CD14-positive monocyte (primary cell): ENCODE measurements around the gene CAPS. TPM values are rescaled to one million over a fixed set of nuclear protein-coding genes. Genes with fewer than 3 reads are reported as not detected.
A peak's percentile ranks its signal among the peaks of the same experiment; 100 is the strongest.

Experiments
- DNase-seq, 3 donors: peaks; one replicate each; pipeline ENCODE4 v3.0.0-alpha.2; 2011 to 2022
- H2AFZ ChIP-seq: 2 replicates; pipeline ENCODE4 v1.6.0; 2012; ENCODE audit warnings: mild to moderate bottlenecking, low read depth, low read length, inconsistent platforms; ENCODE audit not compliant: insufficient read depth, poor library complexity, severe bottlenecking
- H3K27ac ChIP-seq, 2 donors: 1 replicate in 1 of 2; 2 replicates in 1 of 2; pipeline ENCODE4 v1.5.1; 2012 to 2013; ENCODE audit warnings: low read length in 2 of 2, control low read depth in 1 of 2, inconsistent platforms in 1 of 2, low read depth in 1 of 2, mild to moderate bottlenecking in 1 of 2
- H3K27me3 ChIP-seq, 2 donors: one replicate each; pipeline versions ENCODE4 v1.6.0 to v1.6.1; 2011 to 2013; ENCODE audit warnings: low read length in 2 of 2; ENCODE audit not compliant: control insufficient read depth in 2 of 2, insufficient read depth in 2 of 2
- H3K36me3 ChIP-seq, 2 donors: replicated peaks in 1 of 2; 1 replicate in 1 of 2; 2 replicates in 1 of 2; pipeline versions ENCODE4 v1.5.1 to v1.6.1; 2012 to 2013; ENCODE audit warnings: low read length in 2 of 2, control low read depth in 1 of 2, inconsistent platforms in 1 of 2, mild to moderate bottlenecking in 1 of 2; ENCODE audit not compliant: insufficient read depth in 2 of 2, control insufficient read depth in 1 of 2
- H3K4me1 ChIP-seq, 2 donors: 1 replicate in 1 of 2; 2 replicates in 1 of 2; pipeline versions ENCODE4 v1.5.1 to v1.6.1; 2012 to 2013; ENCODE audit warnings: low read length in 2 of 2, control low read depth in 1 of 2, inconsistent platforms in 1 of 2, mild to moderate bottlenecking in 1 of 2, moderate library complexity in 1 of 2; ENCODE audit not compliant: insufficient read depth in 2 of 2, control insufficient read depth in 1 of 2
- H3K4me2 ChIP-seq: replicated peaks from 2 replicates; pipeline ENCODE3; 2012; ENCODE audit warnings: low read length, moderate library complexity, mild to moderate bottlenecking; ENCODE audit not compliant: poor library complexity, severe bottlenecking; ENCODE audit errors: extremely low read depth
- H3K4me3 ChIP-seq, 3 experiments: fragments of 200-600 bp in 1 of 3; sonication (generic) in 1 of 3; replicated peaks in 1 of 3; 1 replicate in 2 of 3; 2 replicates in 1 of 3; pipeline ENCODE4 v1.5.1; 2011 to 2013; ENCODE audit warnings: low read length in 3 of 3, mild to moderate bottlenecking in 3 of 3, control low read depth in 2 of 3, low read depth in 2 of 3, inconsistent platforms in 1 of 3, moderate library complexity in 1 of 3
- H3K79me2 ChIP-seq: 2 replicates; pipeline ENCODE4 v1.6.0; 2012; ENCODE audit warnings: mild to moderate bottlenecking, control low read depth, inconsistent platforms, low read length, moderate library complexity; ENCODE audit not compliant: insufficient read depth
- H3K9ac ChIP-seq: 2 replicates; pipeline ENCODE4 v1.6.0; 2017; ENCODE audit warnings: low read length, mild to moderate bottlenecking; ENCODE audit not compliant: insufficient read depth, poor library complexity, severe bottlenecking
- H3K9me3 ChIP-seq, 2 donors: replicated peaks in 1 of 2; 1 replicate in 1 of 2; 2 replicates in 1 of 2; pipeline versions ENCODE4 v1.5.1 to v1.6.1; 2012 to 2013; ENCODE audit warnings: low read length in 2 of 2, control low read depth in 1 of 2; ENCODE audit not compliant: control insufficient read depth in 1 of 2, insufficient read depth in 1 of 2
- H4K20me1 ChIP-seq: 2 replicates; pipeline ENCODE4 v1.6.0; 2012; ENCODE audit warnings: mild to moderate bottlenecking, low read length, control low read depth, moderate library complexity; ENCODE audit not compliant: insufficient read depth
- H3K27ac Mint-ChIP-seq, 7 donors: one replicate each; pipeline ENCODE4 v1.8.0; 2020; ENCODE audit warnings: mild to moderate bottlenecking in 7 of 7, mixed read lengths in 7 of 7, moderate library complexity in 6 of 7, inconsistent platforms in 2 of 7
- H3K27me3 Mint-ChIP-seq, 3 donors: one replicate each; pipeline ENCODE4 v1.8.0; 2021 to 2022; ENCODE audit warnings: low read depth in 3 of 3, mild to moderate bottlenecking in 3 of 3, mixed read lengths in 3 of 3, moderate library complexity in 3 of 3, inconsistent platforms in 1 of 3
- H3K36me3 Mint-ChIP-seq, 2 donors: one replicate each; pipeline ENCODE4 v1.8.0; 2020; ENCODE audit warnings: mixed read lengths in 2 of 2, inconsistent platforms in 1 of 2, mild to moderate bottlenecking in 1 of 2
- H3K4me1 Mint-ChIP-seq: one replicate; pipeline ENCODE4 v1.8.0; 2020; ENCODE audit warnings: mild to moderate bottlenecking, mixed read lengths
- H3K4me3 Mint-ChIP-seq, 2 donors: one replicate each; pipeline ENCODE4 v1.8.0; 2020; ENCODE audit warnings: mild to moderate bottlenecking in 2 of 2, mixed read lengths in 2 of 2, moderate library complexity in 1 of 2
- H3K9me3 Mint-ChIP-seq, 7 donors: one replicate each; pipeline ENCODE4 v1.8.0; 2020 to 2022; ENCODE audit warnings: mixed read lengths in 7 of 7, mild to moderate bottlenecking in 6 of 7, moderate library complexity in 6 of 7, inconsistent platforms in 2 of 7
- CTCF ChIP-seq: fragments of 200-600 bp; IDR thresholded peaks from one replicate; pipeline ENCODE4 v1.8.0; 2022; ENCODE audit warnings: antibody characterized with exemption, mild to moderate bottlenecking
- WGBS: methylation state at CpG from one replicate; pipeline ENCODE4 v1.1.5; 2013; ENCODE audit warnings: missing lambda C conversion rate; ENCODE audit not compliant: insufficient coverage; 5-methylcytosine and 5-hydroxymethylcytosine counted together
- intact Hi-C, 2 donors: fragments of 100-400 bp; cut with micrococcal nuclease; formaldehyde crosslinking; loops; one replicate each; pipeline versions ENCODE4 v1.15.0 to v1.15.1; 2023
- polyA plus RNA-seq, 3 donors: library from polyadenylated mRNA; depleted of rRNA in 1 of 3; unstranded in 2 of 3; stranded (reverse) in 1 of 3; fragments of 300-500 nt in 2 of 3; fragments of >200 nt in 1 of 3; fragmentation: Illumina TruSeq in 2 of 3; gene quantifications; 1 replicate in 2 of 3; 2 replicates in 1 of 3; pipeline ENCODE4 v1.2.3, GENCODE V29; 2012 to 2021

Gene CAPS
- polyA plus RNA-seq, 3 donors, result 0.34 to 34.8 (median 0.72) TPM

- H3K4me3 ChIP-seq, result no peak overlapping the region
- H3K9ac ChIP-seq, result no peak overlapping the region
- Mint-ChIP-seq H3K27me3 (peaks cover 0 to 2% (median 0%) of the 10 kb centered on the region in 3 donors), H3K27ac (peak overlapping the region in 2 of 7 donors; percentile 32 to 38), H3K36me3 (peaks cover 16 to 18% of the 10 kb centered on the region in 2 donors), H3K4me1 (peaks cover 50% of the 10 kb centered on the region), H3K4me3 (no peak overlapping the region), H3K9me3 (no peaks in the 10 kb centered on the region)
- peaks cover 100% of the 10 kb centered on the region for H3K79me2 ChIP-seq
- no peaks in the 10 kb centered on the region for H3K27me3 ChIP-seq
- H3K27ac ChIP-seq, result peak overlapping the region in 1 of 2 donors; percentile 16
- no peak for TF ChIP-seq CTCF
- intact Hi-C loops, result no loop called here
- no peaks in the 10 kb centered on the region for H3K9me3 ChIP-seq
- WGBS, result 85% methylated on average over 16 of the region's 21 CpGs
- peaks cover 97% of the 10 kb centered on the region for H4K20me1 ChIP-seq
- peaks cover 3 to 37% of the 10 kb centered on the region in 2 donors for H3K36me3 ChIP-seq
- no peak overlapping the region for H2AFZ ChIP-seq
- H3K4me1 ChIP-seq, result peaks cover 30 to 35% of the 10 kb centered on the region in 2 donors
- DNase-seq, result no peak
- no peak overlapping the region for H3K4me2 ChIP-seq
Observed at GRCh38 chr19:5958074-5958850, 44.2 kb downstream of the CAPS start.

GRCh38 chr19:5958851-5959122, 44.7 kb downstream of the CAPS start:
- Mint-ChIP-seq H3K4me1 (peaks cover 49% of the 10 kb centered on the region), H3K27ac (peak overlapping the region in 3 of 7 donors; percentile 4 to 75 (median 49)), H3K36me3 (peaks cover 18 to 20% of the 10 kb centered on the region in 2 donors), H3K9me3 (no peaks in the 10 kb centered on the region), H3K4me3 (no peak overlapping the region), H3K27me3 (peaks cover 0 to 2% (median 0%) of the 10 kb centered on the region in 3 donors)
- peaks cover 100% of the 10 kb centered on the region for H3K79me2 ChIP-seq
- no peak for TF ChIP-seq CTCF
- peaks cover 25 to 35% of the 10 kb centered on the region in 2 donors for H3K4me1 ChIP-seq
- H3K27ac ChIP-seq, result peak overlapping the region in 1 of 2 donors; percentile 16
- peaks cover 3 to 37% of the 10 kb centered on the region in 2 donors for H3K36me3 ChIP-seq
- no peak for DNase-seq
- H3K27me3 ChIP-seq, result no peaks in the 10 kb centered on the region
- H3K4me3 ChIP-seq, result no peak overlapping the region
- no peak overlapping the region for H3K9ac ChIP-seq
- 98% methylated on average over 8 of the region's 10 CpGs for WGBS
- H4K20me1 ChIP-seq, result peaks cover 97% of the 10 kb centered on the region
- no peak overlapping the region for H3K4me2 ChIP-seq
- no peak overlapping the region for H2AFZ ChIP-seq
- intact Hi-C loops, result no loop called here
- no peaks in the 10 kb centered on the region for H3K9me3 ChIP-seq
